ENCODE measurements around the gene TMEM54.

The TMEM54 gene

GRCh38 chr1:32860566-32860965 is 40.6 kb downstream of the TMEM54 start:
- TF ChIP-seq GATA3 (IDR thresholded peaks at IDR 0.05; ENCODE audit: low read depth, low read length) (no peak), GATA2 (IDR thresholded peaks at IDR 0.05; ENCODE audit: low read depth, low read length) (no peak)

DNA sequence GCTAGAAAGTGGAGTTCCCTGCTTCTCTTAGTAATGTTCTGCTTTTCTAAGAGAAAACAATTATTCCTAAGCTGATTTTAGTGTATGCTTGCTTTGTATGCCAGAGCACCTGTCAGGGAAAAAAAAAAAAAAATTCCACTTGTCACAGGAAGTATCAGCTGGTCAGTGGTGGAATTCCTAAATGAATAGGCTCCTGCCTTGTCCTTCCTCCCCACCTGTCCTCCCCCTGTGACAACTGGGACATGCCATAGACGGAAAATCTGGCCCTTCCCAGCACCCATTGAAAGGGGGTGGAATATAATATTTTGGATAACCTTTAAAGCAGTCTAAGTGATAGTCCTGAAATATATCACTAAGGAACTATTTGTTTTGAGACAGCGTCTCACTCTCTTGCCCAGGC is 41.3 kb downstream of the TMEM54 start:
- TF ChIP-seq GATA3 (IDR thresholded peaks at IDR 0.05; ENCODE audit: low read depth, low read length) (no peak), GATA2 (IDR thresholded peaks at IDR 0.05; ENCODE audit: low read depth, low read length) (no peak)

GRCh38 chr1:32858791-32859190 is 42.4 kb downstream of the TMEM54 start:
- TF ChIP-seq GATA2 (IDR thresholded peaks at IDR 0.05; ENCODE audit: low read depth, low read length) (no peak), GATA3 (IDR thresholded peaks at IDR 0.05; ENCODE audit: low read depth, low read length) (no peak)

GRCh38 chr1:32858136-32858535 is 43.1 kb downstream of the TMEM54 start:
- no peak for TF ChIP-seq GATA3 (IDR thresholded peaks at IDR 0.05; ENCODE audit: low read depth, low read length)
- no peak for TF ChIP-seq GATA2 (IDR thresholded peaks at IDR 0.05; ENCODE audit: low read depth, low read length)

DNA sequence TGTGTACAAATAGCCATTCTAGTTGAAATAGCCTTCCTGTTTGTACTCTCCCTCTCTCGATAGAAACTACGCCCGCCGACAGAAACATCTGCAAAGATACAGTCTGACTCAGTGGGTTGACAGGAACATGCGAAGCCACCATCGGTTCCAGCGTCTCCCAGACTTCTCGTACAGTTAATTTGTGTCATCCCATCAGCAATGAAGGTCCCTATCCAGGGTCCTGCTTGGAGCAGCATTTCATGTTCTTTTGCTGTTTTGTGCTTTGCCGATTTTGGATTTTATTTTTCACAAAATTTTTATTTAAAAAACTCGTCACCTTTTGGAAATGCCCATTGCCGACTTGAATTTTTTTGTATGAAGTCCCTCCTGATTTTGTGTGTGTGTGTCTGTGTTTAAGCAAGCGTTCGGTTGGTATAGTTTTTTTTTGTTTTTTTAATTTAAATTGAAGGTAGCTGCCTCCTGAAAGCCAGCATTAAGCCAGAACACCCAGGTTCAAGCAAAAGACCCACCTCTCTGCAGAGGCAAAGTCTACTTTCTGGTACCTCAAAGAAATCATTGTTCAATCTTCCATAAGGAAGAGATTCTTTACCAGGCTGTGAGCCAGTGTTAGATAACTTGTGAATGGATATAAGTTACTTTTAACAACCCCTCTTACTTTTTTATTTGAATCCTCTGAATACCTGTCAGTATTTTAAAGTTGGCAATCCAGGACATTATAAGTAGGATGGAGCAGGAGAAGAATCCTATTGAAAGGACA is 45.1 kb downstream of the TMEM54 start:
- TF ChIP-seq GATA3 (IDR thresholded peaks at IDR 0.05; ENCODE audit: low read depth, low read length): no peak
- no peak for TF ChIP-seq GATA2 (IDR thresholded peaks at IDR 0.05; ENCODE audit: low read depth, low read length)

DNA sequence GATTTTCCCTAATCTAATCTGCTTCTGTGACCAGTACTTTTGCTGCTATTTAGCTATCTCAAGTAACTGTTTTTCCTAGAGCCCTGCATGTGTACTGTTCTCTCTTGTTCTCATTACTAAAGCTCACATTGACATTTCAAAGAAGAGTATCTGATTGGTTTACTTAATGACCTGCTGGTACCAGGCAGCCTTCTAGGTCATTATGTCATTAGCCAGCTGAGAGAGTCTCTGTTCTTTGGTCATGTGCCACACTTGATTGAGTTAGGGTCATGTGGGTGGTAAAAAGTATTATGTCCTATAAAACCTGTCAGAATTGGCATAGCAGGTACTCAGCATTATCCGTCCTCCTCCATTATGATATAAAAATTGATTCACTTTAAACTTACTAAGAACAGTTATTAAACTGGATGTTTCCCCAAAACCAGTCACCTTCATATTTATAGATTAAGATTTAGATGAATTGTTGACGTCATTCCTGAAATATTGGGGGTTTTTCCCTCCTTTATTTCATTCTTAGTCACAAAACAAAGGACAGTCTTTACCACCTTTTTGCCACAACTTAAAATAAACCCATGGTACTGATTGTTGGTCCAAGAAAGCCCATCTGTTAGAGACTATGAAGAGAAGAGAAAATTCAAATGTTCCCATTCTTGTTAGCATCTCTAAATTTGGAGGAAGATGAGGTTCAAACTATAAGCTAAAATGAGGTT is 52.7 kb downstream of the TMEM54 start:
- TF ChIP-seq GATA2 (IDR thresholded peaks at IDR 0.05; ENCODE audit: low read depth, low read length) (no peak), GATA3 (IDR thresholded peaks at IDR 0.05; ENCODE audit: low read depth, low read length) (no peak)

Data from SH-SY5Y (cell line).